ENCODE results near the gene DDX10. TPM values are rescaled to one million over a fixed set of nuclear protein-coding genes. Genes with fewer than 3 reads are reported as not detected.

The DDX10 gene
- total RNA-seq, 1 donor from 2014 or later, result 31.6 TPM

GRCh38 chr11:108846009-108846408, 181.1 kb downstream of the DDX10 start:
- intact Hi-C loops (cut with DNase I), result no loop called here
- DNase-seq (ENCODE audit: low spot score) (no peak), ATAC-seq (no peak)

DNA sequence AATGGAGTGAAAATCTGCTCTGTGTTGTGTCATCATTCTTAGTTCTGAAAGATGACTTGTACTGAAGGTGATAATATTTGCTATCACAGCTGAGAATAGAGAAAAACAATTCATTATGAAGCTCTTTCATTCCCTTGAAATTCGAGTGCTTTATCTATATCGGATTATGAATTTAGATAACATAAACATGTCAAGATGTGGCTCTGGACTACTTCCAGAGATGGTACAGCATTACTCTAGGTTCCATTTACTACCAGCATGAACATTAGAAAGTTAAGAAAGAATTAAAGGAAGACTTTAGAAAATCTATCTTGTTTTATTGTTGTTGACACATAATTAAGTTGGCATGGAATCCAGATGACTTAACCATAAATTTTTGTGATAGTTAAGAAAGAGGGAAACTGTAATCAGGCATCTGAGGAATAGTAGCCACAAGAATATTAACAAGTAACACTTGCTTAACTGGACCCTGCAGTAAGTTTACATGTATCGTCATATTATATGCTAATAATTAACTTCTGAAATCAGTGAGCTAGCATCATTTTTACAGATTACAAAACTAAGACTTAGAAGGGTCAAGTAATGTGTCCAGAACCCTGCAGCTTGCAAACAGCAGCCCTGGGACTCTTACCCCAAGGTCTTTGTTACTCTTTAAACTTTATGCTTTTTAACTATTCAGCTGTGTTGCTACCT, 182.6 kb downstream of the DDX10 start:
- DNase-seq (ENCODE audit: low spot score) (no peak), ATAC-seq (no peak)
- intact Hi-C loops (cut with DNase I), result no loop called here

DNA sequence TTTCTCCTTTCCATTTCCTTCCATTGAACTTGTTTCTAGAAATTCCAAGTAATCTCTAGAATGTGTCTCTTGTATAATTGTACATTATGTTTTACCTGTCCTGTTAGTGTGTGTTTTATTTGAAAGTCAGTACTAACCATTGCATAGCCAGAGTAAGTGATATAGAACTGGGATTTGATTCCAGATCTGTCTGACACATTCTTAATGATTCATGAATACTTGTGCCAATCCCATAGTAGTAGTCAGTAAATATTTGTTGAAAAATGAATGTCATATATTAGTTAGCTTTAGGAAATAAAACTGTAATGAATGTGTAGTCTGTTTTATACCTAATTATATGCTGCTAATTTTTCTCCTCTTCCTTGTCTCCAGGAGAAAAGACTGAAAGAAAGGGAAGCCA, 186.9 kb downstream of the DDX10 start:
- DNase-seq (ENCODE audit: low spot score), result no peak
- intact Hi-C loops (cut with DNase I), result no loop called here
- no peak for ATAC-seq

- DNase-seq (ENCODE audit: low spot score) (no peak), ATAC-seq (no peak)
- intact Hi-C loops (cut with DNase I), result no loop called here
Measured at GRCh38 chr11:108852701-108853100, 187.8 kb downstream of the DDX10 start.

- intact Hi-C loops (cut with DNase I), result no loop called here
- DNase-seq (ENCODE audit: low spot score) (no peak), ATAC-seq (no peak)
Measured at GRCh38 chr11:108853151-108853550, 188.3 kb downstream of the DDX10 start.

DNA sequence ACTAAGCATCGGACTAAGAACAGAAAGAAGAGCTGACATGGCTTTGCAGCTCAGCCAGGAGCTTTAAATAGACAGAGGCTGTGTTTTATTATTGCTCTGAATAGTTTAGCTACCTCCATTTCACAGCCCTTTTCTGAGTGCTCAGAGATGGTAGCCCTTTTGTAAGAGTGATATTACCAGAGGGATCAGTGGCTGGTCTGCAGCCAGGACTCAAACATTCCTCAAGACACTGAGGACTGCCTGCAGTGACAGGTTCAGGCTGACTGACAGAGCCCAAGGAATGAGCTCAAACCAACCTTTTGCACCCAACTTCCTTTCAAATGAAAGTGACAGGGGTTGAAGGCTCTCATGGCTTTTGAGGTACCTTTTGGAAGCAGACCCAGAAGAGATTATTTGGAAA, 189.0 kb downstream of the DDX10 start:
- intact Hi-C loops (cut with DNase I), result no loop called here
- ATAC-seq, result no peak
- no peak for DNase-seq (ENCODE audit: low spot score)

GRCh38 chr11:108854346-108854745, 189.5 kb downstream of the DDX10 start:
- intact Hi-C loops (cut with DNase I), result no loop called here
- DNase-seq (ENCODE audit: low spot score) (no peak), ATAC-seq (no peak)

DNA sequence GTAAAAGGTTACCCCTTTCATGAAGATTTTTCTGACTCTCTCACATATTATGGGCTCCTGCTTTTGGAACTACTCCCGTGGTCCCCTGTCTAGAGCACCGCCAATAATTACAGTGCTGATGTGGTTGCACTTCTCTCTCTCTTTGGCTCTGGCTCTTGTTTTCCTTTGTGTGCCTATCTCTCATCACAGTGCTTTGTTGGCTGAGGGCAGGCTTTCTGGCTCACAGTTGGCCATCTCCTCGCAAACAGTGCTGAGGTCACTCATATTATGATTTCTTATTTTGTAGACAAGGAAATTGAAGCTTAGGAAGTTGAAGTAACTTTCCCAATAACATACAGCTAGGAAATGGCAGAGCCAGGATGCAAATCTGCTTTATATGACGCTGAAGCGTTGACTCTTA, 192.5 kb downstream of the DDX10 start:
- ATAC-seq (no peak), DNase-seq (ENCODE audit: low spot score) (no peak)
- intact Hi-C loops (cut with DNase I), result no loop called here

DNA sequence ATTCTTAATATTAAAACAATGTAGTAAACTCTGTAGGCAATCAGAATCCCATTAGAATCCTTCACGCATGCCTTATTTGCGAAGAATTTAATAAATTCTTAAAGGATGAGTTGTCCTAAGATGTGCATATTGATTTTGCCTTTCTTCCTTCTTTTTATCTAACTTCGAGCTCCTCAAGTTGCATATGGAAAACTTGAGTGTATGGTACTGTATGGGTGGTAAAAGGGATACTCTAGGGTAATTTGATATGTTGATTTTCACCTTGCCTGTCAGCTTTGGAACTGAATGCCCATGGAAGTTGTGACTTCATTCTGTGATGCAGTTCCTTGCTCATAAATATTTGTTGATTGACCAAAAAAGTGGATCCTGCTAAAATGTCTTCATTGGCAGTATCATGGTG, 193.8 kb downstream of the DDX10 start:
- intact Hi-C loops (cut with DNase I), result no loop called here
- DNase-seq (ENCODE audit: low spot score) (no peak), ATAC-seq (no peak)

DNA sequence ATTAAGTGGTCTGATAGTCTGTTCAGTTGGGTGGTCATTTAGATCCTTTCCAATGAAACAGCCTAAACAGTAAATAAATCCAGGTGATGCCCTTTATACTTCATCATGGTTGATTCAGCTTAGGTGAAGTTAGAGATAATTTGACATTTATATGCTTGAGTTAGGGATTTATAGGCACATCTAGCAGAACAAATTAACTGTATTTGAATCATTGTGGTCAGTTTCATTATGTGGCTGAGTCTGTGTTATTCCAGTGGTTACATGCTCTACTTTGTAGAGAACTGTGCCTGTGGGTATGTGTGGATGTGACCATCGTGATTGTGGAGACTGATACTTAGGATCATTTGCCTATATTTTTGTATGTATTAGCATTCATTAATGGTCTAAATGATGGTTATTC, 194.6 kb downstream of the DDX10 start:
- no peak for DNase-seq (ENCODE audit: low spot score)
- intact Hi-C loops (cut with DNase I), result no loop called here
- no peak for ATAC-seq

GRCh38 chr11:108863528-108863927, 198.7 kb downstream of the DDX10 start:
- no peak for ATAC-seq
- intact Hi-C loops (cut with DNase I), result no loop called here
- no peak for DNase-seq (ENCODE audit: low spot score)

GRCh38 chr11:108865406-108865805, 200.5 kb downstream of the DDX10 start:
- intact Hi-C loops (cut with DNase I), result no loop called here
- DNase-seq (ENCODE audit: low spot score), result no peak
- ATAC-seq, result no peak

- intact Hi-C loops (cut with DNase I), result no loop called here
- no peak for DNase-seq (ENCODE audit: low spot score)
- no peak for ATAC-seq
Measured at GRCh38 chr11:108866781-108867180, 201.9 kb downstream of the DDX10 start.

DNA sequence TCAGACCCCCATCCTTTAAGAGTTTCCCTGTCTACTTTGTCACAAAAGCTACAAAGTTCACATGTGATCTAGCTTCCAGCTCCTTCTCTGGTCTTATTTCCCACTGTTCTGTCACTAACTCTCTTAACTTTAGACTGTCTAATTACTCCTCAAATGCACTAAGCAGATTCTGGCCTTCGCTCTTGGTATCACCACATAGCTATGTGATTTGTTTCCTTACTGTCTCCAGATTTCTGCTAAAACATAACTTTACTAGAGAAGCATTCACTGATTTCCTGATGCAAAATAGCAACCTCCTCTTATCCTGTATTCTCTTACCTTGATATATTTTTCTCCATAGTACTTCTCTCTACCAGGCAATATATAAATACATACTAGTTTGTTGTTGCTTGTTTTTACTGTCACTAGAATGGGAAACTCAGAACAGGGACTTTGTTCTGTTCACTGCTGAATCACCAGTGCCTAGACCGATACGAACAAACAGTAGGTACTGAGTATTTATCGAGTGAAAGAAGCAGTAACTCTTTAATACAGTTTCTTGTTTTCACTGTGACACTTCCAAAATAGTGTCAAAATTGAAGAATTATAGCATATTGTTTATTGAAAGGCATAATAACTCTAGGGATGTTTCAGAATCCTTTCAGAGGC, 205.6 kb downstream of the DDX10 start:
- DNase-seq (ENCODE audit: low spot score), result no peak
- no peak for ATAC-seq
- intact Hi-C loops (cut with DNase I), result no loop called here

GRCh38 chr11:108871152-108871551, 206.3 kb downstream of the DDX10 start:
- intact Hi-C loops (cut with DNase I), result no loop called here
- DNase-seq (ENCODE audit: low spot score), result no peak
- ATAC-seq, result peak; percentile 44

DNA sequence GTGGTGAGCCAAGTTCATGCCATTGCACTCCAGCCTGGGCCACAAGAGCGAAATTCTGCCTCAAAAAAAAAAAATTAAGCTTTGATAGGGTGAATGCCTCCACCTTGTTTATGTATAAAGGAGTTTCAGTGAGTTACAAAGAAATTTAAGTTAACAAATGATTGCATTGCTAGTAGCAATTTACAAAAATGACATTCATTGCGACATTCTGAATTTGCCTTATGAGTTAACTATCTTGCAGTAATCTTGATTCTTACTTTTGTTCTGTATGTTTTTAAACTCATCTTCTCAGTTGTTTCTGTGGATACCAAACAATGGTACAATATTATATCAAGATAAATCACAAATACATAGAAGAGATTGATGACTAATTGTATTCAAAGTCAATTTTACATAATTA, 207.0 kb downstream of the DDX10 start:
- DNase-seq (ENCODE audit: low spot score), result no peak
- no peak for ATAC-seq
- intact Hi-C loops (cut with DNase I), result no loop called here

DNA sequence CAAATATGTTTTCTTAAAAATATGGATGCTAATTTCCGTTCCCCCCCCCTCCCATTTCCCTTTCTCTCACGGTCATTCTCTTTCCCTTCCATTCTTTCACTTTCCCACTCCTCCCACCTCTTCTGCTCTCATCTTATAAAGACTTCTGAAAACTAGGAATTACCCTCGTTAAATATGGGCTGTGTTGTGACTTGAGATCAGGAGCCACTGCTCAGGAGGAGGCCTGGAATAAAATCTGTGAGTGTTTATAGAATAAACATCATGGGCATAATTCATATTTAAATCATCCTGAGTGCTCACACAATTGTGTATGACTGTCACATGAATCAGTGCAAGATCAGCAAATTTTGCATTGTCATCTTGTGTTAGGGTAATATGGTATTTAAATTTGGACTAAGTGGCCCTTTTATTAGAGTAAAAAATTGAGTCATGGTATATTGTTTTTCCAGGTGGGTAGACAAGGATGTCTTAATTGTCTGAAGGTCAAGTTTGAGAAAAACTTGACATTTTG, 208.0 kb downstream of the DDX10 start:
- DNase-seq (ENCODE audit: low spot score) (no peak), ATAC-seq (no peak)
- intact Hi-C loops (cut with DNase I), result no loop called here

DNA sequence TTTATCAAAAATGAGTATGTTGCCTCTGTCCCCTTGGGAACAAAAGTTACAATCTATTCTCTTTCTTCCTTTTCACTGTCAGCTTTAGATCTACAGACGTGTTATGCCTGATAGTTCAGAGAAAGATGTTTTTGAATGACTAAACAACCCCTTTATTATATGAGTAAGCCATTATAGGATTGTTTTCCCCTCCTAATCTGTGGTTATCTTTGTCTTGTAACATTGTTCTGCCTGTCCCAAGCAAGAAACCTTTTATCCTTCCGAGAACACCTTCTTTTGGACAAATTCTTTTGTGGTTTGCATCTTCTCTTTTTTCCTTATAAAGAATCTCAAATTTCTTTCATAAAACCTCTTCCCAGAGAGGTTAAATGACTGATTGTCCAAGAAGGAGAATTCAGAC, 208.4 kb downstream of the DDX10 start:
- ATAC-seq, result no peak
- intact Hi-C loops (cut with DNase I), result no loop called here
- no peak for DNase-seq (ENCODE audit: low spot score)

- ATAC-seq (no peak), DNase-seq (ENCODE audit: low spot score) (no peak)
- intact Hi-C loops (cut with DNase I), result no loop called here
Measured at GRCh38 chr11:108873941-108874340, 209.1 kb downstream of the DDX10 start.

- intact Hi-C loops (cut with DNase I), result no loop called here
- DNase-seq (ENCODE audit: low spot score) (no peak), ATAC-seq (no peak)
Measured at GRCh38 chr11:108875134-108875533, 210.3 kb downstream of the DDX10 start.

- no peak for ATAC-seq
- intact Hi-C loops (cut with DNase I), result no loop called here
- DNase-seq (ENCODE audit: low spot score), result no peak
Measured at GRCh38 chr11:108877178-108877577, 212.3 kb downstream of the DDX10 start.

Measured in sciatic nerve (tissue), 2 donors.